Activated CD4-positive, alpha-beta T cell treated with anti-CD3 and anti-CD28 coated beads, Interleukin-2, amount 50 U/mL, for 24 hours (primary cell): ENCODE results near the gene RANBP17.
"Not testable (repeated sequence)": the region's sequence is repeated elsewhere in the genome, so short reads cannot be mapped to it uniquely, and the experiment has no call there.

ENCODE experiments used
- DNase-seq, 2 donors: peaks; one replicate each; pipeline ENCODE4 v3.0.0-alpha.2; 2020; ENCODE audit warnings: low read depth in 1 of 2, low spot score in 1 of 2

RANBP17 gene

GRCh38 chr5:170937914-170938313, 76.1 kb downstream of the RANBP17 start:
- DNase-seq: no peak

GRCh38 chr5:170939178-170939577, 77.4 kb downstream of the RANBP17 start:
- no peak for DNase-seq

- no peak for DNase-seq
Observed at GRCh38 chr5:170941788-170942187, 80.0 kb downstream of the RANBP17 start.

GRCh38 chr5:170945275-170945674, 83.5 kb downstream of the RANBP17 start:
- no peak for DNase-seq

GRCh38 chr5:170960567-170960966, 98.7 kb downstream of the RANBP17 start:
- no peak for DNase-seq

- no peak for DNase-seq
Observed at GRCh38 chr5:170963521-170963920, 101.7 kb downstream of the RANBP17 start.

- DNase-seq: no peak
Observed at GRCh38 chr5:170974461-170974860, 112.6 kb downstream of the RANBP17 start.

GRCh38 chr5:170980261-170980660, 118.4 kb downstream of the RANBP17 start:
- not testable (repeated sequence) for DNase-seq

GRCh38 chr5:170985486-170985885, 123.7 kb downstream of the RANBP17 start:
- no peak for DNase-seq

- no peak for DNase-seq
Observed at GRCh38 chr5:170986598-170986997, 124.8 kb downstream of the RANBP17 start.

- DNase-seq: no peak
Observed at GRCh38 chr5:170993476-170993875, 131.7 kb downstream of the RANBP17 start.

- DNase-seq: no peak
Observed at GRCh38 chr5:171010086-171010485, 148.3 kb downstream of the RANBP17 start.

- DNase-seq: no peak
Observed at GRCh38 chr5:171010816-171011215, 149.0 kb downstream of the RANBP17 start.

- DNase-seq: no peak
Observed at GRCh38 chr5:171023508-171023907, 161.7 kb downstream of the RANBP17 start.

- DNase-seq: no peak
Observed at GRCh38 chr5:171024084-171024483, 162.3 kb downstream of the RANBP17 start.

GRCh38 chr5:171029401-171029800, 167.6 kb downstream of the RANBP17 start:
- no peak for DNase-seq

- DNase-seq: no peak
Observed at GRCh38 chr5:171031977-171032376, 170.2 kb downstream of the RANBP17 start.

- no peak for DNase-seq
Observed at GRCh38 chr5:171032435-171032973, 170.7 kb downstream of the RANBP17 start.

- DNase-seq: not testable (repeated sequence)
Observed at GRCh38 chr5:171041893-171042292, 180.1 kb downstream of the RANBP17 start.

GRCh38 chr5:171050916-171051315, 189.1 kb downstream of the RANBP17 start:
- no peak for DNase-seq

GRCh38 chr5:171055875-171056454, 194.1 kb downstream of the RANBP17 start:
- no peak for DNase-seq

- DNase-seq: no peak
Observed at GRCh38 chr5:171067540-171068130, 205.8 kb downstream of the RANBP17 start.

GRCh38 chr5:171074747-171075146, 212.9 kb downstream of the RANBP17 start:
- no peak for DNase-seq
